Astrocyte of the cerebellum (primary cell): ENCODE data around the gene APLP2.
"Not testable (repeated sequence)": the region's sequence is repeated elsewhere in the genome, so short reads cannot be mapped to it uniquely, and the experiment has no call there.

Source experiments
- DNase-seq: peaks from one replicate; pipeline ENCODE4 v3.0.0-alpha.2; 2011; ENCODE audit warnings: low read depth
- H3K4me3 ChIP-seq: 2 replicates; pipeline ENCODE4 v1.5.1; 2011; ENCODE audit warnings: mild to moderate bottlenecking, low read depth, low read length, moderate library complexity
- CTCF ChIP-seq: IDR thresholded peaks from 2 replicates; pipeline ENCODE4 v1.5.1; 2012; ENCODE audit warnings: low read length, low read depth, moderate library complexity, mild to moderate bottlenecking; ENCODE audit errors: missing control alignments
- in situ Hi-C: cut with HindIII; loops from 2 replicates; pipeline ENCODE4 v1.10.0; 2017; ENCODE audit warnings: low sequenced_read_pairs

The APLP2 gene

GRCh38 chr11:130189492-130190210, 120.0 kb downstream of the APLP2 start:
- no peak overlapping the region for H3K4me3 ChIP-seq
- DNase-seq, result no peak
- TF ChIP-seq CTCF, result no peak
- in situ Hi-C loops, result no loop called here

DNA sequence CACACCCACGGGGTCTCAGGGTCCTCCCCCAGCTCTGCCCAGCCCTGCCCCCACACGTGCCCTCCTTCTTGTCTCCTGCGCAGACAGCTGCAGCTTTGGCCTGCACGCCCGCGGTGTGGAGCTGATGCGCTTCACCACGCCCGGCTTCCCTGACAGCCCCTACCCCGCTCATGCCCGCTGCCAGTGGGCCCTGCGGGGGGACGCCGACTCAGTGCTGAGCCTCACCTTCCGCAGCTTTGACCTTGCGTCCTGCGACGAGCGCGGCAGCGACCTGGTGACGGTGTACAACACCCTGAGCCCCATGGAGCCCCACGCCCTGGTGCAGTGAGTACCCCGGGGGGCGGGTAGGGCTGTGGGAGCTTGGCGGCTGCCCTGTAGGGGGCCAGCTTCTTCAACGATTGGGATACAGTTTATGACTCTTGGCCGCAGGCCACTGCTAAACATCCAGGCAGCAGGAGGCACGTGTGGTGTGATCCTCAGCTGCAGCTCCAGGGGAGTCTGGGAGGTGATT, 120.7 kb downstream of the APLP2 start:
- DNase-seq, result no peak
- no peak for TF ChIP-seq CTCF
- H3K4me3 ChIP-seq, result no peak overlapping the region
- in situ Hi-C loops, result no loop called here

- TF ChIP-seq CTCF, result no peak
- in situ Hi-C loops, result no loop called here
- no peak for DNase-seq
- no peak overlapping the region for H3K4me3 ChIP-seq
Observed at GRCh38 chr11:130191896-130192295, 122.2 kb downstream of the APLP2 start.

- no peak for TF ChIP-seq CTCF
- in situ Hi-C loops, result no loop called here
- no peak for DNase-seq
- no peak overlapping the region for H3K4me3 ChIP-seq
Observed at GRCh38 chr11:130192845-130193267, 123.2 kb downstream of the APLP2 start.

DNA sequence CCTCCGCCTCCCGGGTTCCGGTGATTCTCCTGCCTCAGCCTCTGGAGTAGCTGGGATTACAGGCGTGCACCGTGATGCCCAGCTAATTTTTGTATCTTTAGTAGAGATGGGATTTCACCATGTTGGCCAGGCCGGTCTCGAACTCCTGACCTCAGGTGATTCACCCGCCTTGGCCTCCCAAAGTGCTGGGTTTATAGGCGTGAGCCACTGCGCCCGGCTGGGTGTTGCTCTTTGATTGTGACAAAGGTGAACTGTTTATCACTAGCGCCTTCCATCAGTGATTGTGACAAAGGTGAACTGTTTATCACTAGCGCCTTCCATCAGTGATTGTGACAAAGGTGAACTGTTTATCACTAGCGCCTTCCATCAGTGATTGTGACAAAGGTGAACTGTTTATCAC, 123.9 kb downstream of the APLP2 start:
- H3K4me3 ChIP-seq, DNase-seq, in situ Hi-C loops: not testable (repeated sequence)
